Measurements from ENCODE around the gene ZNF277.

DNA sequence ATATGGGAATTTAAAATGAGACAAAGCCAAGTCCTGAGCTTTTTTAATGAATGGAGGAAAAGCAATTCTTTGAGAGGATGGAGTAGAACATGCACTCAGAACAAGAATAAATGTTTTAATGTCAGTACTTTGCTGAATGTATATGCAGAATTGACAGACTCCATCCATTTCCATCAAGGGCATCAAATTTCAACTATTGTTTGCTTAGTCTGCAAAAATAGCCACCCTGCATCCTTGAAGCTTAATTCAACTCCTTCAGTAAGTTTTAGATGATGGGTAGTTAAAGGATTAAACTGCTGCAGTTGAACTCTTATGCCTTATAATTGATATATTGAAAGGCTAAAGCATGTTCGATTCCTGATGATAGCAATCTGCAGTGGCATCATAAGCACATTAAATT lies 144.1 kb downstream of the ZNF277 start:
- no peak for TF ChIP-seq EZH2 (IDR thresholded peaks at IDR 0.05; ENCODE audit: low read length)
- TF ChIP-seq, protein P1, sequence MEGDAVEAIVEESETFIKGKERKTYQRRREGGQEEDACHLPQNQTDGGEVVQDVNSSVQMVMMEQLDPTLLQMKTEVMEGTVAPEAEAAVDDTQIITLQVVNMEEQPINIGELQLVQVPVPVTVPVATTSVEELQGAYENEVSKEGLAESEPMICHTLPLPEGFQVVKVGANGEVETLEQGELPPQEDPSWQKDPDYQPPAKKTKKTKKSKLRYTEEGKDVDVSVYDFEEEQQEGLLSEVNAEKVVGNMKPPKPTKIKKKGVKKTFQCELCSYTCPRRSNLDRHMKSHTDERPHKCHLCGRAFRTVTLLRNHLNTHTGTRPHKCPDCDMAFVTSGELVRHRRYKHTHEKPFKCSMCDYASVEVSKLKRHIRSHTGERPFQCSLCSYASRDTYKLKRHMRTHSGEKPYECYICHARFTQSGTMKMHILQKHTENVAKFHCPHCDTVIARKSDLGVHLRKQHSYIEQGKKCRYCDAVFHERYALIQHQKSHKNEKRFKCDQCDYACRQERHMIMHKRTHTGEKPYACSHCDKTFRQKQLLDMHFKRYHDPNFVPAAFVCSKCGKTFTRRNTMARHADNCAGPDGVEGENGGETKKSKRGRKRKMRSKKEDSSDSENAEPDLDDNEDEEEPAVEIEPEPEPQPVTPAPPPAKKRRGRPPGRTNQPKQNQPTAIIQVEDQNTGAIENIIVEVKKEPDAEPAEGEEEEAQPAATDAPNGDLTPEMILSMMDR (optimal IDR thresholded peaks at IDR 0.05 in 1 of 3, IDR thresholded peaks at IDR 0.05 in 1 of 3, conservative IDR thresholded peaks at IDR 0.05 in 1 of 3; ENCODE audit: extremely low read depth in 1 of 3, insufficient read depth in 2 of 3, low read length in 3 of 3) = no peak
